ENCODE measurements around the gene CYB561A3.

DNA sequence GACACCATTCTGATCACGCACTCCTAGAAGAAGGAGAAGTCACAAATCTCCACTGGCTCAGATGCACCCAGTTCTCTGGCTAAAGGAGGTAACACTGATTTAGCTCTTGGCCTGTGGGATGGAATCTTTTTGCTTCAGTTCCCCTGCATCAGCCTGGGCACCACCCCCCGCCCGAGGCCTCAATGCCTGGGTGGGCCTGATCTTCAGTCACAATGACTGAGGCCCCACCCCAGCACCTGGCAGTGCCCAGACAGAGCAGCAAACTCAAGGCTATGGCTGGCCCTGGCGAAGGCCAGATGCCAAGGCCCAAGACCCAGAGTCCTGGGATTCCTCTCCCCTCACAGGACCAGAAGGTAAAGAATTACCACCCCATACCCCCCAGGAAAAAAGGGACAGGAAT lies 5.0 kb downstream of the CYB561A3 start:
- no peak for TF ChIP-seq CTCF (IDR thresholded peaks at IDR 0.05; ENCODE audit: low read depth, low read length)
- TF ChIP-seq MAX (IDR thresholded peaks at IDR 0.05; ENCODE audit: low read depth, low read length): no peak
- no peak for TF ChIP-seq POLR2A (IDR thresholded peaks at IDR 0.05; ENCODE audit: extremely low read depth, insufficient read length)
- no peak for TF ChIP-seq MYC (IDR thresholded peaks at IDR 0.05; ENCODE audit: low read depth, low read length)
